ENCODE measurements around the gene RASSF7. TPM values are rescaled to one million over a fixed set of nuclear protein-coding genes. Genes with fewer than 3 reads are reported as not detected.

Gene RASSF7
- total and polyA plus RNA-seq, 2 donors (not counting 1 experiment from before 2014, with no cell fraction given) = 29.8 to 89.3 TPM

DNA sequence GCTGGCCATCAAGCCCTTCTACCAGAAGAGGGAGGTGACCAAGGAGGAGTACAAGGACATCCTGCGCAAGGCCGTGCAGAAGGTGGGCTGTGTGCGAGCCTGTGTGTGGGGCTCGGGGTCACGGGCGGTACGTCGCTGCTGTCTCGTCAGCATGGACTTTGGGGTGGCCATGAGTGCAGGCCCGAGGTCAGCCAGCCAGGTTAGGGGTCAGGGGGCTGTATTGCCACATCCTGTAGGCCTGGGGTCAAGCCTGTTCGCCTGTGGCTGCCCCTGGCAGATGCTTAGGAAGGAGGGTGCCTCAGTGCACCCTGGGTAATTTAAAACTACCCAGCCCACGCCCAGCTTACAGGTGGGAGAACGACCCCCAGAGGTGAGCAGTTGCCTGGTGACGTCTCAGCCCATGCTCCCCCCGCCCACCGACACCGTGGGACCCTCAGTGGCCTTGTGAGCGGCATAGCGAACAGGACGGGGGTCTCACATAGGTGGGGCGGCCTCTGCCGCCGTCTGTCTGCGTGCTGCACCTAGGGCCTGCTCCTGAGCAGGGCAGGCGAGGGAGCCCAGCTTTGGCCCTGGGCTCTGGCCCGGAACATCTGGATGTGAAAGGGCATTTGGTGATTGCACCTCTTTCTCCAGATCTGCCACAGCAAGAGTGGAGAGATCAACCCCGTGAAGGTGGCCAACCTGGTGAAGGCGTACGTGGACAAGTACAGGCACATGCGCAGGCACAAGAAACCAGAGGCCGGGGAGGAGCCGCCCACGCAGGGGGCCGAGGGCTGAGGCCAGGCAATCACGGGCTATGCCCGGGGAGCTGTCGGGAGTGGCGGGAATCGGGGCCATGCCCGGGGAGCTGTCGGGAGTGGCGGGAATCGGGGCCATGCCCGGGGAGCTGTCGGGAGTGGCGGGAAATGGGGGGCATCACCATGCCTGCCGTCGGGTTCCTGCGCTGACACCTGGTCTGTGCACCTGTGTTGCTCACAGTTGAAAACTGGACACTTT lies 50.5 kb downstream of the RASSF7 start:
- intact Hi-C loops (cut with micrococcal nuclease) = loop anchor here (10.0 kb wide), 1 partner anchor 114 kb away; no protein-coding TSS in a partner anchor
- Histone ChIP-seq H3K4me3 (ENCODE audit: control extremely low read depth in 1 of 5, extremely low read depth in 1 of 5, insufficient read depth in 1 of 5, low read depth in 2 of 5, low read length in 4 of 5) (no peak overlapping the region), H3K9me3 (ENCODE audit: control extremely low read depth in 1 of 3, control insufficient read depth in 2 of 3, insufficient read depth in 1 of 3, low read length in 2 of 3) (no peaks in the 10 kb centered on the region), H3K79me2 (ENCODE audit: control insufficient read depth, insufficient read depth, low read length) (peaks cover 6% of the 10 kb centered on the region), H3K27me3 (replicated peaks in 1 of 4; ENCODE audit: control extremely low read depth in 1 of 4, control insufficient read depth in 3 of 4, insufficient read depth in 4 of 4, low read length in 3 of 4) (no peaks in the 10 kb centered on the region), H2AFZ (ENCODE audit: insufficient read depth, low read depth, low read length, poor library complexity, severe bottlenecking) (no peak overlapping the region), H3K36me3 (replicated peaks in 1 of 2; ENCODE audit: control extremely low read depth in 1 of 2, control insufficient read depth in 1 of 2, extremely low read depth in 1 of 2, insufficient read depth in 2 of 2, low read length in 1 of 2) (peaks cover 0 to 72% of the 10 kb centered on the region in 2 experiments), H3K4me1 (ENCODE audit: control insufficient read depth in 2 of 2, insufficient read depth in 2 of 2, low read length in 2 of 2) (peaks cover 12 to 27% of the 10 kb centered on the region in 2 donors), H4K20me1 (ENCODE audit: control insufficient read depth, insufficient read depth, low read length, poor library complexity, severe bottlenecking) (peaks cover 73% of the 10 kb centered on the region), H3K9ac (ENCODE audit: low read length) (no peak overlapping the region), H3K4me2 (replicated peaks; ENCODE audit: low read depth, low read length, poor library complexity, severe bottlenecking) (no peak overlapping the region), H3K27ac (ENCODE audit: low read length in 2 of 2) (no peak overlapping the region)
- Mint-ChIP-seq H3K27ac (no peak overlapping the region), H3K4me3 (no peak overlapping the region), H3K27me3 (no peaks in the 10 kb centered on the region), H3K9me3 (ENCODE audit: insufficient read depth) (no peaks in the 10 kb centered on the region), H3K4me1 (peaks cover 12% of the 10 kb centered on the region)
- 93% methylated on average over 41 of the region's 49 CpGs for WGBS (ENCODE audit: insufficient coverage)
- no peak for TF ChIP-seq EZH2 (IDR thresholded peaks at IDR 0.05; ENCODE audit: borderline replicate concordance, insufficient read depth, low read depth, low read length, poor library complexity, severe bottlenecking)
- TF ChIP-seq, protein P1, sequence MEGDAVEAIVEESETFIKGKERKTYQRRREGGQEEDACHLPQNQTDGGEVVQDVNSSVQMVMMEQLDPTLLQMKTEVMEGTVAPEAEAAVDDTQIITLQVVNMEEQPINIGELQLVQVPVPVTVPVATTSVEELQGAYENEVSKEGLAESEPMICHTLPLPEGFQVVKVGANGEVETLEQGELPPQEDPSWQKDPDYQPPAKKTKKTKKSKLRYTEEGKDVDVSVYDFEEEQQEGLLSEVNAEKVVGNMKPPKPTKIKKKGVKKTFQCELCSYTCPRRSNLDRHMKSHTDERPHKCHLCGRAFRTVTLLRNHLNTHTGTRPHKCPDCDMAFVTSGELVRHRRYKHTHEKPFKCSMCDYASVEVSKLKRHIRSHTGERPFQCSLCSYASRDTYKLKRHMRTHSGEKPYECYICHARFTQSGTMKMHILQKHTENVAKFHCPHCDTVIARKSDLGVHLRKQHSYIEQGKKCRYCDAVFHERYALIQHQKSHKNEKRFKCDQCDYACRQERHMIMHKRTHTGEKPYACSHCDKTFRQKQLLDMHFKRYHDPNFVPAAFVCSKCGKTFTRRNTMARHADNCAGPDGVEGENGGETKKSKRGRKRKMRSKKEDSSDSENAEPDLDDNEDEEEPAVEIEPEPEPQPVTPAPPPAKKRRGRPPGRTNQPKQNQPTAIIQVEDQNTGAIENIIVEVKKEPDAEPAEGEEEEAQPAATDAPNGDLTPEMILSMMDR (IDR thresholded peaks at IDR 0.05) = no peak
- ATAC-seq (ENCODE audit: low read depth) (no peak), DNase-seq (no peak)
- POLR2A ChIA-PET = no interaction called here
- CTCF ChIA-PET = interaction anchor here (1.5 kb wide), 1 partner anchor 57 kb away, joined by 5 read pairs; no protein-coding TSS in a partner anchor

All from B cell (primary cell).